Stimulated activated CD4-positive, alpha-beta T cell treated with anti-CD3 and anti-CD28 coated beads, TNF-alpha, amount 100 ng/mL, for 24 hours (primary cell): ENCODE data around the gene EMC8.
"Not testable (repeated sequence)": the region's sequence is repeated elsewhere in the genome, so short reads cannot be mapped to it uniquely, and the experiment has no call there.

ENCODE experiments used
- DNase-seq, 3 experiments: peaks; one replicate each; pipeline ENCODE4 v3.0.0-alpha.2; 2020; ENCODE audit warnings: low read depth in 3 of 3

Gene EMC8

GRCh38 chr16:85812811-85813700 is 13.7 kb upstream of the EMC8 start:
- DNase-seq, result no peak

GRCh38 chr16:85812031-85812807 is 12.9 kb upstream of the EMC8 start:
- DNase-seq, result no peak

DNA sequence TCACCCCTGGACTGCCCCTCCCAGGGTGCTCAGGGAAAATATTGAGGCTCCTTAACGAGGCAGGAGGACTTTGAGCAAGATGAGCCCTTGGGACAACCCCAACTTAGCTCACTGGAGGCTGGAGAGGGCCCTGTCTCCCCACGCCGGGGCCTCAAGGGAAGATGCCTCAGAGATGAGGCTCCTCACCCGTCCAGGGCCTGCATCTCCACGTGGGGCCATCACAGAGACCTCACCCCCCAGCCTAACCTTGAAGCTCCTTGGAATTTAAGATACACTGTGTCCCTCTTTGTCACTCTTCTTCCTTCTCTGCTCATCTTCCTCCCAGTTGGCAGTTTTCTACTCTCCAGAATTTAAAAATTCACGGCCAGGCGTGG is 11.4 kb upstream of the EMC8 start:
- no peak for DNase-seq

GRCh38 chr16:85810097-85810741 is 10.9 kb upstream of the EMC8 start:
- no peak for DNase-seq

DNA sequence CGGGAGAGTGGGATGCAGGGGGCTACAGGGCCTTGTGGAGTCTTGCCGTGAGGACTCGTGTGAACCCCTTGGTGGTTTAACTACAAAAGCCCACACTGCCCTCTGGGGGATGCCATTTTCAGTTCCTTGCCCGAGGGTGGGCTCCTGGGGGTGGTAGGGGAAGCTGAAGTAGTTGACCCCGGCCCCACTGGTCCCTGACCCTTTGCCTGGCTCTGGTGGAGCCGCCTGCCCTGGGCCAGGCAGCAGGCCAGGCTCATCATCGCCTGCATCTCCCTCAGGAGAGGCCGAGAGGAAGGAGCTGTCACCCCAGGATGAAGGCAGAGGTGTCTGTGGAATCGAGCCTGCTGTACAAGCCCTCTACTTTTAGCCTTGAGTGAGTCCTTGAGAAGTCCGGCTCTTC is 10.3 kb upstream of the EMC8 start:
- DNase-seq, result no peak

DNA sequence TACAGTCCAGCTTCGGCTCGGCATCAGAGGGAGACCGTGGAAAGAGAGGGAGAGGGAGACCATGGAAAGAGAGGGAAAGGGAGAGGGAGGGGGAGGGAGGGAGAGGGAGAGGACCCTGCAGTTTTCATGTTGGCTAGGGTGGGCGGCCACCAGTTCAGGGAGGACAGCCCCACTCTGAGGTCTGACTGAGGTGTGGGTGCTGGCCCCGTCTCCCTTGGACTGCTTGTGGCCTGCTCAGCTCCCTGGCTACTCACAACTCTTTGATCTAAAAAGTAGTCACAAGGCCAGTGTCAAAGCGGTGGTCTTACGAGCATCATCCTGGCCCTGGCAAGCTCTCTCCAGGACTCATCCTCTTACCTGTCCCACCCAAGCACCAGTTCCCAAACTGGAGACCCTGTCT is 9.6 kb upstream of the EMC8 start:
- no peak for DNase-seq

DNA sequence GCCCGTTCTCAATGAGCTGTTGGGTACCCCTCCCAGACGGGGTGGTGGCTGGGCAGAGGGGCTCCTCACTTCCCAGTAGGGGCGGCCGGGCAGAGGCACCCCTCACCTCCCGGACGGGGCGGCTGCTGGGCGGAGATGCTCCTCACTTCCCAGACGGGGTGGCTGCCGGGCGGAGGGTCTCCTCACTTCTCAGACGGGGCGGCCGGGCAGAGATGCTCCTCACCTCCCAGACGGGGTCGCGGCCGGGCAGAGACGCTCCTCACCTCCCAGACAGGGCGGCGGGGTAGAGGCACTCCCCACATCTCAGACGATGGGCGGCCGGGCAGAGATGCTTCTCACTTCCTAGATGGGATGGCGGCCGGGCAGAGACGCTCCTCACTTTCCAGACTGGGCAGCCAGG is 8.8 kb upstream of the EMC8 start:
- DNase-seq, result not testable (repeated sequence)

DNA sequence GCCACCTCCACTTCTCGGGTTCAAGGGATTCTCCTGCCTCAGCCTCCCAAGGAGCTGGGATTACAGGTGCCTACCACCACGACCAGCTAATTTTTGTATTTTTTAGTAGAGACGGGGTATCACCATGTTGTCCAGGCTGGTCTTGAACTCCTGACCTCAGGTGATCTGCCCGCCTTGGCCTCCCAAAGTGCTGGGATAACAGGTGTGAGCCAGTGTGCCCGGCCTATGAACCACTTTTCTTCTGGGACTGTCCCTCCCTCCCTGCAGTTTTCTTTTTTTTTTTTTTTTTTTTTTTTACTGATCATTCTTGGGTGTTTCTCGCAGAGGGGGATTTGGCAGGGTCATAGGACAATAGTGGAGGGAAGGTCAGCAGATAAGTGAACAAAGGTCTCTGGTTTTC is 8.0 kb upstream of the EMC8 start:
- not testable (repeated sequence) for DNase-seq

DNA sequence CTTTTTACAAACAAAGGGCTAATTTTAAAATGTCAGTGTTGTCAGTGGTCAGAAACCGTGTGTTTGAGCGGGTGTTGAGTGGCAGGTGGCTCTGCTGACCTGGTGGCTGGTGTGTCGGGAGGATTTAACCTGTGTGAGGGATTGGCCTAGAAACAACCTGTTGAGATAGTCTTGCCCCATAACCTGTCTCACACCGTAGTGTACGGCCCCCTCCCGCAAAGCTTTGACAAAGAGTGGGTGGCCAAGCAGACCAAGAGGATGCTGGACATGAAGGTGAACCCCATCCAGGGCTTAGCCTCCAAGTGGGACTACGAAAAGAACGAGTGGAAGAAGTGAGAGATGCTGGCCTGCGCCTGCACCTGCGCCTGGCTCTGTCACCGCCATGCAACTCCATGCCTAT is 7.2 kb upstream of the EMC8 start:
- no peak for DNase-seq

DNA sequence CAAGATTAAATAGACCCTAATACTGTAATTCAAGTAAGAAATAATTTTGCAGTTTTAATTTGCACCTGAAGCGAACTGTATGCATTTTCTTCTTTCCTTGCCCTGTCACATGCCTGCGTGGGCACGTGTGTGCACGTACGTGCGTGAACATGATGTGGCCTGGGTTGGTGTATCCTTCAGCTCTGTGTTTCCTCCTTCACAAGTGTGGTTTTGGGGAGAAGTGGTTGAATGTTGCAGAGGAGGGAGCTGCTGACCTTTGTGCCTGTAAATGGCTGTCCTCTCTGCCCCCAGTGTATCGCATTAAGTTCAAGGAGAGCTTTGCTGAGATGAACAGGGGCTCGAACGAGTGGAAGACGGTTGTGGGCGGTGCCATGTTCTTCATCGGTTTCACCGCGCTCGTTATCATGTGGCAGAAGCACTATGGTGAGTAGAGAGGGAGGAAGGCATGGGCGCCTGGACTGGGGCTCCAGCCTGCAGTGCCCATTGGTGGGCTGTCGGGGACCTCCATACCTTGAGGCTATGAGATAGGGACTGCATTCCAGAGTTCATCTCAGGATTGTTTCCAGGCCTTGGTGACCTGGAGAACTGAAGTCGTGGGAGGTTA is 6.2 kb upstream of the EMC8 start:
- DNase-seq, result no peak

DNA sequence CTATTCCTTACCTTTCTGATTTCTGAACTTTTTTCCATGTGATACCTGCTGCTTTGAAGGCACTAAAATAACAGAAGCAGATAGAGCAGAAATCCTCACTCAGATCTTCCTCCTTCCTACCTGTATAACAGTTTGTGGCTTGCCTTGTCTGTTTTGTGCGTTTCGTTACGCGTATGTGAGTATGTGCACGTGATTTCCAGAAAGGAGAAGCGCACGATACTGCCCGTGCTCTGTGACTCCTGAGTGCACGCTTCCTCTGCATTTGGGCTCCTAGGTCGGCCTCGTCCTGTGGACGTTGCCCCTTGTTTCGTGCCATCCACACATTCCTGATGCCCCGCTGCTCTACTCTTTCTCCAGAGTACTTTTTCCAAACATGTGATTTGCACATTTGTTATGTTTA is 4.2 kb upstream of the EMC8 start:
- DNase-seq, result no peak

DNA sequence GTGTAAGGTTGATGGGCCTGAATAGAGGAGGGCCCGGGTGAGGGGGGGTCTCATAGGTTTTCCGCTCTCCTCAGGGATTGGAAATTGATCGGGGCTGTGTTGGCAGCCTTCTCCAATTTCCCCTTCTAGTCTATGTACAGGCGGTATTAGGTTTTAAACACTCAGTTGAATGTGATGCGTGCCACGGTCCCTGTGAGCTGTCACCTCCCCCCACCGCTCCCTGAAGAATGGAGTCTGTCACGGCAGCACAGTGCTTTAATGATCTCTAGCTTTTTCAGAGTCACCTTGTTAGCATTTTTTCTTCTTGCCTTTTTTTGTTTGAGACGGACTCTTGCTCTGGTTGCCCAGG is 951 bp upstream of the EMC8 start:
- DNase-seq, result peak in 1 of 3 experiments; percentile 6

DNA sequence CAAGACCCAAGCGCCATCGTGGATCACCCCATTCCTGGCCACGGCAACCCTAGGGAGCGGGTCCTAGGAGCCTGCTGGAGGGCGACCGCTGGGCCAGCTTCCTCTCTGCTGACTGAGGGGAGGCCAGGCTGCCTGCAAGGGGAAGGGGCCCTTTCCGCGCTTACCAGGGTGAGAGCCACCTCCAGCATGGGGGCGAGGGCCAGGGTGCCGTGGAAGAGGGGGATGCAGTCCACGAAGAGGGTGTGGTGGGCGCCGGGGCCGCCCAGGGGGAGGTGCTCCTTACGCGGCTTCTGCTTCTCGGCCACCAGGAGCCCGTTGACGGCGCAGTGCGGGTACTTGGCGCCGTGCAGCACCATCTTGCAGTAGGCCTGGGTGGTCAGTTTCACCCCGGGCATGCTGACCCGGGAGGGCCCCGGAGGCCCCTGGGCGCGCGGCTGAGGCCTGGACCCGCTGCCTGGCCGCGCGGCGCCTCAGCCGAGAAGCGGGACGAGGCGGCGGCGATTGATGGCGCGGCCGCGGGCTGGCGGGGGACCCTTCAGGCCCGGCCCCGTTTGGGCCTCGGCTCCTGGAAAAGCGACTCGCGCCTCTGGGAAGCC is 345 bp downstream of the EMC8 start:
- DNase-seq, result peak in 1 of 3 experiments; percentile 15

- DNase-seq, result no peak
Measured at GRCh38 chr16:85798283-85798776, 1.0 kb downstream of the EMC8 start.

DNA sequence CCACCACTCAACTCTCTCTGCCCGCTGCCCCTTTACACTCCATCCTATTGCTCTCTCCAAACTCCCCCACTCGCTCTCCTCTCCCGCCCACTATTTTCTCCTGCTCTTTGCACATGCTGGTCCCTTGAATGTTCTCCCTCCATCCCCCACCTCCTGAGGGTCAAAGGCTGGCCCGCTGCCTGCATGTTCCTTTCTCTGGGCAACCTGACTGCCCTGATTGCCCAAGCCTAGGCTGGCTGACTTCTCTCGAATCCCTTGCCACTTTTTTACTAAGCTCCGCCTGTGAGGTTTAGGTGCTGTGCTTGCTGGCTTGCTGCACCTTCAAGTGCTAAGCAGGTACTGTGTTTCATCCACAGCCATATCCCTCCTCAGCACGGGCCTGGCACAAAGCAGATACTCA is 2.7 kb downstream of the EMC8 start:
- no peak for DNase-seq

- DNase-seq, result no peak
Measured at GRCh38 chr16:85796152-85796551, 3.2 kb downstream of the EMC8 start.

DNA sequence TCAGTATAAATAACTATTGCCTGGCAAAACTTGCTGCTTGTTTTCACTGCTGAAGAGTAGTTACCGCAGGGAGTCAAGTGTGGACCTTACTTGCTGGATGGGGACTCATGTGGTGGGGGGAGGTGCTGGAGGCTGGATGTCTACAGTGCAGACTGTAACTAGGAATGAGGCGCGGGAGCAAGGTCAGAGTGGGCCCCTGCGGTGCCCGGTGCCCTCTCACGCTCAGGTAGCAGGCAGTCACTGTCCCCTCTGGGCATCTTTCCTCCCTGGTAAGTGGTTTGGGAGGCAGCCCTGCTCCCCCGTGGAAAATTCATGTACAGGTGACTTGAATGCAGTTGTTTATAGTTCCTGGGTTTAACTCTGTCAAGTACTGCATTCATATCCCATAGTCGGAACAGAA is 4.6 kb downstream of the EMC8 start:
- DNase-seq, result no peak

- no peak for DNase-seq
Measured at GRCh38 chr16:85793662-85794298, 5.6 kb downstream of the EMC8 start.

DNA sequence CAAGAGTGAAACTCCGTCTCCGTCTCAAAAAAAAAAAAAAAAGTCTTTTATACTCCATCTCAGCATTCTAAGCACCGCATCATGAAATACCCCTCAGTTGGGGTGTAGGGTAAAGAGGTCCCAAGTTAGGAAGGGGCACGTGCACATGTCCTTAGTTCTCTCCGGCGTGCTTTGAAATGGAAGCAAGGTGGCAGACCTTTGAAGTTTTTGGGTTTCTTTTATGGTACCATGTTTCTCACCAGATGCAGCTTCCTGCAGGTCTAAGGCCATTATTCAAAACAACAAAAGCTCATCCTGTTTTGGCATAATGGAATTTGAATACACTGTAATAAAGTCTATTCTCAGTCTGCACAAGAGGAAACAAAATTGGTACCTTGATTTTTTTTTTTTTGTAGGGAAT is 9.6 kb downstream of the EMC8 start:
- no peak for DNase-seq

DNA sequence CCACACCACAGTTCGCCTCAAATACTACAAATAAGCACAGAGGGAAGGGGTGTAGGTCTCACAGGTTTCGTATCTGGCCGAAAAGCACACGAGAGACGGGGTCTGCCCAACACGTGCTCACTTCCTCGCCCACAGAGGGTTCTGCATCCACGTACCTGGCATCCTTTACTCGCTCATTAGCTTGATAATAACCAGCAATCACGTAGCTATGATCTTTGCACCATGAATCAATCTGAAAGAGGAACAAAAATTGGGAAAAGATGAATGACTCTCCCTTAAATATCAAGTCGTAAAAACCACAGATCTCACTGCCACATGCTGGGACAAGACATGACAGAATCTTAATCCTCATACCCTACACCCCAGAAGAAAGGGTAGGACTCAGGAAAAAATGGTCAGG is 10.5 kb downstream of the EMC8 start:
- DNase-seq, result no peak

DNA sequence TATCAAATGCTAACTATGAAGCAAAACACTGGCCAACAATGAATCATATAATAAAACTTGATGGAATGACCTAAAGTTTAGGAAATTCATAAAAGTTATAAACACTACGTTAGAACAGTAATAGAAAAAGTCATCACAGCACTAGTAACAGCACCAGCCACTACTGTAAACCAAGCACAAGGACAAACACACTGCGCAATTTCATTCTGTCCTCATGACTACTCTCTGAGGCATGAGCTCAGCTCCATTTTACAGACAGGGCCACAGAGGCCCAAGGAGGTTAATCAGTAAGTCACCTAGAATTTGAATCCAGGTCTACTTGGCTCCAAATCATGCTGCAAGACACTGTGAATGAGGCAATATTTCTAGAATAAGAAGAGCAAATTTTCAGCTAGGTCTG is 13.4 kb downstream of the EMC8 start:
- DNase-seq, result no peak
